ENCODE measurements around the gene FKRP. TPM values are rescaled to one million over a fixed set of nuclear protein-coding genes. Genes with fewer than 3 reads are reported as not detected.
A peak's percentile ranks its signal among the peaks of the same experiment; 100 is the strongest.
"Not testable (repeated sequence)": the region's sequence is repeated elsewhere in the genome, so short reads cannot be mapped to it uniquely, and the experiment has no call there.

Gene FKRP
- total RNA-seq, 1 donor from 2014 or later: 15.3 TPM

DNA sequence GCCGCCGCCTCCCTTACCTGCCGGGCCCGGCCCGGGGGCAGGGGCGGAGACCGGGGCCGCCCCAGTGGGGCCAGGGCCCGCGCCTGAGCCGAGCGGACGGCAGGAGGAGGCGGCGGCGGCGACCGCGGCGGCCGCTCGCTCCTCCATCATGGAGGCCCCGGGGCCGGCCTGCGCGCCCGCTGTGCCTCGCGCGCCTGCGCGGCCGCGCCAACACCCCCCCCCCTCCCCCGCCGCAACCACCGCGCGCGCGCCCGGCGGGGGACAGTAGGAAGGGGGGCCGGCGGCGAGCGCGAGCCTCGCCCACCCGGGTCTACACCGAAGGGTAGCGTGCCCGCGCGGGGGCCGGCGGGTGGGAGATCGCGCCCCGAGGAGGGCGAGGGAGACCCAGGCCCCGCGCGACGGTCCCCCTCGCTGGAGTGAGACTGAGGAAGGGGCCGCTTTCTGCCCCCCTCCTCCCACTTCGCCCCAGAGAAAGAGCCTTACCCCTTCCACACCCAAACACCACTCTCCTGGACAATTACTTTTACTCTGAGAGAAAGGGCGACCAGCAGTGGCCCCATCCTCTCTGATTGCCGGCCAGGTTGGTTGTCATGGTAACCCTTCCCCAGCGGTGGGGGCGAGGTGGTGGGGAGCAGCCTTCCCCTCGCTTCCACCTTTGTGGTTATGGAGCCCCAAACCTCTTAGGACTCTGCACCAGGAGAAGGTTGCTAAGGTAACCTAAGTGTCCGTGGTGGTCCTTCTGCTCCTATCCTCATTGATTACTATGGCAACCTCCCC is 612 bp downstream of the FKRP start, which contains the start of gene STRN4:
Gene STRN4 (minus strand): TSS at position 170 of the 777 bp plus-strand sequence. CDS start 20 bp downstream, at position 150.
- intact Hi-C loops (cut with micrococcal nuclease): no loop called here
- ATAC-seq (peak; percentile 74), DNase-seq (peak; percentile 77)

DNA sequence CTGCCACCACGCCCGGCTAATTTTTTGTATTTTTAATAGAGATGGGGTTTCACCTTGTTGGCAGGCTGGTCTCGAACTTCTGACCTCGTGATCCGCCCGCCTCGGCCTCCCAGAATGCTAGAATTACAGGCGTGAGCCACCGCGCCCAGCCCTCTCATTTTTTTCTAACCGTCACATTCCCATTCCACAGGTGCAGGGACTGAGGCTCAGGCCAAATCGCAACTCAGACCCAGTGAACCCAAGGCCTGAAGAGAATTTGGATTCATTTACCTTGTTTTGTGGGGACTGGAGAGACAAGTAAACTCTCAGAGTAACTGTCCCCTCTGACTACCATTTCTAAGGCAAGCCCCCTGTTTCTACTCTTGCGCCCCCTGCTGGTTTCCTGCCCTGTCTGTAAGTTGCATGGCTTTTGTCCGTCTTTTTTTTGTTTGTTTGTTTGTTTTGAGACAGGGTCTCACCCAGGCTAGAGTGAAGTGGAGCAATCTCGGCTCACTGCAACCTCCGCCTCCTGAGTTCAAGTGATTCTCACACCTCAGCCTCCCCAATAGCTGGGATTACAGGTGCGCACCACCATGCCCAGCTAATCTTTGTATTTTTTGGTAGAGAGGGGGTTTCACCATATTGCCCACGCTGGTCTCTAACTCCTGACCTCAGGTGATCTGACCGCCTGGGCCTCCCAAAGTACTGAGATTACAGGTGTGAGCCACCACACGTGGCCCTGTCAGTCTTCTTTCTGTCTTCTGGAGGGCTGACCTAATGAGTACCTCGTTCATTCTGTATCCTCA is 2.7 kb downstream of the FKRP start:
- intact Hi-C loops (cut with micrococcal nuclease): no loop called here
- no peak for ATAC-seq
- DNase-seq: peak; percentile 81

DNA sequence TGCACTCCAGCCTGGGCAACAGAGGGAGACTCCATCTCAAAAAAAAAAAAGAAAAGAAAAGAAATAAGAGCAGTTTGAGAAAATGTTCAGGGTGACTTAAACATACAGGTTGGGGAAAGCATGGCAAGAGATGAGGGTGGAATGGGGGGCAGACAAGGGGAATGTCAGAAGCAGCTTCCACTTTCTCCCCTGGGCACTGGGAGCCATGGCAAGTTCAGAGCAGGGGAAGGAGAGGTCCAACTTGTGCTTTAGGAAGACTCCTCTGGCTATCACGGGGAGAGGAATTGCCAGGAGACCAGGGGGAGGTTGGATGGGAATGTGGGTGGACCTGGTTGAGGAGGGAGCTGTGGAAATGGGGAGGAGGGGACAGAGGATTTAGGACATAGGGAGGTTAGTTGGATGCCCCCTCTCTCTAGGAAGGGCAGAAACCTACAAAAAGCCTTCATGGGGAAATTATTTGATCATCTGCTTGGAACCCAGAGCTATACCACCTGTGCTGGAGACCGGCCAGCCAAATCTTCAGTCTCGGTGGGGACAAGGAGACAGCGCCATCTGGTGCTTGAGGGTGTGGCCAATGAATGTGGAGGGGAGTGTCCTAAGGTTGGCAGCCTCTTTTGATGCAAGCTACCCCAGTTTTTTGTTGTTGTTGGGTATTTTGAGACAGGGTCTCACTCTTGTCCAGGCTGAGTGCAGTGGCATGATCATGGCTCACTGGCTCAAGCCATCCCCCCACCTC is 7.7 kb downstream of the FKRP start:
- DNase-seq: peak; percentile 68
- ATAC-seq: peak; percentile 5
- intact Hi-C loops (cut with micrococcal nuclease): no loop called here

DNA sequence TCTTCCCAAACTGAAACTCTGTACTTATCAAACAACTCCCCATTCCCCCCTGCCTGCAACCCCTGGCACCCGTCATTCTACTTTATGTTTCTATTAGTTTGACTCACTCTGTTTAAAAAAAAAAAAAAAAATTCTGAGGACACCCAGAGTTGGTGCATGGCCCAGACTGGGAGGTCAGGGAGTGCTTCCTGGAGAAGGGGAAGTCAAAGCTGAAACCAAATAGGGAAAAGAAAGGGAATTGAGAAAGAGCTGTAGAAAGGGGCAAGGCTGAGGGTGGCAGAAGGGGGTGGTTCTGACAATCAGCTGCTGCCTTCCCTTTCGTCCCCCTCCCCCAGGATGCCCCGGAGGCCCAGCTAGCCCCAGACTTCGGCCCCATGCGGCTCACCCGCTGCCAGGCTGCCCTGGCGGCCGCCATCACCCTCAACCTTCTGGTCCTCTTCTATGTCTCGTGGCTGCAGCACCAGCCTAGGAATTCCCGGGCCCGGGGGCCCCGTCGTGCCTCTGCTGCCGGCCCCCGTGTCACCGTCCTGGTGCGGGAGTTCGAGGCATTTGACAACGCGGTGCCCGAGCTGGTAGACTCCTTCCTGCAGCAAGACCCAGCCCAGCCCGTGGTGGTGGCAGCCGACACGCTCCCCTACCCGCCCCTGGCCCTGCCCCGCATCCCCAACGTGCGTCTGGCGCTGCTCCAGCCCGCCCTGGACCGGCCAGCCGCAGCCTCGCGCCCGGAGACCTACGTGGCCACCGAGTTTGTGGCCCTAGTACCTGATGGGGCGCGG is 9.4 kb downstream of the FKRP start:
- intact Hi-C loops (cut with micrococcal nuclease): loop anchor here (5.0 kb wide), 1 partner anchor 87 kb away; no protein-coding TSS in a partner anchor
- ATAC-seq (peak; percentile 9), DNase-seq (no peak)

GRCh38 chr19:46755853-46756543 is 10.1 kb downstream of the FKRP start:
- DNase-seq (no peak), ATAC-seq (no peak)
- intact Hi-C loops (cut with micrococcal nuclease): loop anchor here (5.0 kb wide), 1 partner anchor 86 kb away; no protein-coding TSS in a partner anchor

- intact Hi-C loops (cut with micrococcal nuclease): loop anchor here (5.0 kb wide), 1 partner anchor 86 kb away; no protein-coding TSS in a partner anchor
- no peak for ATAC-seq
Measured at GRCh38 chr19:46756544-46756888, 10.7 kb downstream of the FKRP start.

DNA sequence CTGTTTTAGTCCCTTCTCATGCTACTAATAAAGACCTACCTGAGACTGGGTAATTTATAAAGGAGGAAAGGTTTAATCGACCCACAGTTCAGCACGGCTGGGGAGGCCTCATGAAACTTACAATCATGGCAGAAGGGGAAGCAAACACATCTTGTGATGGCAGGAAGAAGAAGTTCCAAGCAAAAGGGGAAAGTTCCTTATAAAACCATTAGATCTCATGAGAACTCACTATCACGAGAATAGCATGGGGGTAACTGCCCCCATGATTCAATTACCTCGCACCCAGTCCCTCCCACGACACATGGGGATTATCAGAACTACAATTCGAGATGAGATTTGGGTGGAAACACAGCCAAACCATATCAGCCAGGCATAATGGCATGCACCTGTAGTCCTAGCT is 13.3 kb downstream of the FKRP start:
- ATAC-seq (no peak), DNase-seq (no peak)
- intact Hi-C loops (cut with micrococcal nuclease): loop anchor here (5.0 kb wide), 1 partner anchor 83 kb away; no protein-coding TSS in a partner anchor

More at GRCh38 chr19:46756544-46756888, 10.7 kb downstream of the FKRP start:
- no peak for DNase-seq

- ATAC-seq: peak; percentile 16
- intact Hi-C loops (cut with micrococcal nuclease): loop anchor here (5.0 to 10.0 kb wide), 2 partner anchors 65 to 82 kb away; no protein-coding TSS in a partner anchor
- no peak for DNase-seq
Measured at GRCh38 chr19:46759817-46760333, 14.0 kb downstream of the FKRP start.

DNA sequence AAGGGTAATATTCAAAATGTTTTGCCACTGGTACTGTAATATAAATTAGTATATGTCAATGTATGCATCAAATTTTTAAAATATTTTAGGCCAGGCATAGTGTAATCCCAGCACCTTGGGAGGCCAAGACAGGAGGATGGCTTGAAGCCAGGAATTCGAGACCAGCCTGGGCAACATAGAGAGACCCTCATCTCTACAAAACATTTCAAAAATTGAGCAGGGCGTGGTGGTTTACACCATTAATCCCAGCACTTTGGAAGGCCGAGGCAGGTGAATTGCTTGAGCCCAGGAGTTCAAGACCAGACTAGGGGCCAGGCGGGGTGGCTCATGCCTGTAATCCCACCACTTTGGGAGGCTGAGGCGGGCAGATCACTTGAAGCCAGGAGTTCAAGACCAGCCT is 14.5 kb downstream of the FKRP start:
- ATAC-seq: no peak
- intact Hi-C loops (cut with micrococcal nuclease): loop anchor here (10.0 kb wide), 1 partner anchor 64 kb away; no protein-coding TSS in a partner anchor
- no peak for DNase-seq

- intact Hi-C loops (cut with micrococcal nuclease): loop anchor here (10.0 kb wide), 1 partner anchor 64 kb away; no protein-coding TSS in a partner anchor
- not testable (repeated sequence) for ATAC-seq, DNase-seq
Measured at GRCh38 chr19:46760897-46761296, 15.0 kb downstream of the FKRP start.

DNA sequence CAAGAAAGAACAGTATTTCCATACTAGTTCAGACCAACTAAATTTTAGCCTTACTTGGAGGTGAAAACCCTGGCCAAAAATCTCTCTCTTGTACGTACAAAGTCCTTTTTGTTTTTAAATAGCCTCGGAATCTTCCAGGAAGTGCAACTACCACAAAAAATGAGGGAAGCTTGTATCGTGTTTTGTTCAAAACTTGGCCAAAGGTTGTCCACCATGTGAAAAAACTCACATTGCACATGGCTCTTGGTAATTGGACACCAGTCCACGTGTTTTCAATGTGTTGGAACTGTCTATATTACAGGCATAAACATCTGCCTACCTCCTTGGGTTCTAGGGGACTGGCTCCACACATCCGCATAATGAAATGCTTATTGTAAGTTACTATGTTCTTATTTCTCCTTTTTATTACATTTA is 15.6 kb downstream of the FKRP start:
- intact Hi-C loops (cut with micrococcal nuclease): loop anchor here (10.0 kb wide), 1 partner anchor 63 kb away; no protein-coding TSS in a partner anchor
- DNase-seq (no peak), ATAC-seq (no peak)

GRCh38 chr19:46762245-46762890 is 16.5 kb downstream of the FKRP start:
- no peak for ATAC-seq
- intact Hi-C loops (cut with micrococcal nuclease): loop anchor here (10.0 kb wide), 1 partner anchor 62 kb away; no protein-coding TSS in a partner anchor
- no peak for DNase-seq

- intact Hi-C loops (cut with micrococcal nuclease): loop anchor here (10.0 kb wide), 1 partner anchor 60 kb away; no protein-coding TSS in a partner anchor
- DNase-seq (peak; percentile 46), ATAC-seq (peak; percentile 58)
Measured at GRCh38 chr19:46764817-46765291, 19.0 kb downstream of the FKRP start.

DNA sequence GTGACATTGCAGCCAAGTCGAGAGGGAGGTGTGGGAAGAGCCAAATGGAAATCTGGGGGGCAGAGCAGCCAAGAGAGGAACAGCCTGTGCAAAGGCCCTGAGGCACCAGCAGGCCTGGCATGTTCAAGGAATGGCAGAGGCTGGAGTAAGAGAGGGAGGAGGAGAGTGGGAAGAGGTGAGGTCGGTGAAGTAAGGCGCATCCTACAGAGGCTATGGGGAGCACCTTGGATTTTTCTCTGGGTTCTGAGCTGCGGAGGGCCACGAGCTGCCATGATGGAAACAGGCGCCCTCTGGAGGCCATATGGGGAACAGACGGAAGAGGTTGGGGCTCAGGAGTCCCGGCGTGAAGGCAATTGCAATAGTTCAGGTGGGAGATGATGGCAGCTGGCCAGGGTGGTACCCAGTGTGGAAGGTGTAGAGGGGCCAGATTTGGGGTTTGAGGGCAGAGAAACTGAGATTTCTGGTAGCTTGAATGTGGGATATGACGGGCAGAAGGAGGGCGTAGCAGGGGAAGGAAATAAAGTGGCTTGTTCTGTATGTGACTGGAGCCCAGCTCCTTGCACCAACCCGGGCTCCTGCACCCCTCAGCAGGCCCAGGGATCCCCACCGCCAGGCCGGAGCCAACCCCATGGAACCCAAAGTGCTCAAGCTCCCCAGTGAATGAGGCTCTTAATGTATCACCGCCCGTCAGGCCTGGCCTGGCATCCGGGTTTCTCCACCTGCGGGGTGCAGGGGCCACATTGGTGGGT is 20.9 kb downstream of the FKRP start:
- ATAC-seq (peak; percentile 19), DNase-seq (peak; percentile 62)
- intact Hi-C loops (cut with micrococcal nuclease): loop anchor here (10.0 kb wide), 1 partner anchor 58 kb away; no protein-coding TSS in a partner anchor

DNA sequence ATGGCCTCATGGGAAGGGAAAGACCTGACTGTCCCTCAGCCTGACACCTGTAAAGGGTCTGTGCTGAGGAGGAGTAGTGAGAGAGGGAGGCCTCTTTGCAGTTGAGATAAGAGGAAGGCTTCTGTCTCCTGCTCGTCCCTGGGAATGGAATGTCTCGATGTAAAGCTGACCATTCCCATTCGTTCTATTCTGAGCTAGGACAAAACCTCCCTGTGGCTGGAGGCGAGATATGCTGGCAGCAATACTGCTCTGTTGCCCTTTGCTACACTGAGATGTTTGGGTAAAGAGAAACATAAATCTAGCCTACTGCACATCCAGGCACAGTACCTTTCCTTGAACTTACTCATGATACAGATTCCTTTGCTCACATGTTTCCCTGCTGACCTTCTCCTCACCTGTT is 22.9 kb downstream of the FKRP start:
- ATAC-seq, DNase-seq: not testable (repeated sequence)
- intact Hi-C loops (cut with micrococcal nuclease): loop anchor here (10.0 kb wide), 1 partner anchor 56 kb away; no protein-coding TSS in a partner anchor

Measured in left ventricle myocardium superior (tissue), 1 donor.